DOHH2 (cell line): ENCODE results near the gene TEC.

ENCODE experiments used
- H3F3A ChIP-seq: fragments of 200-600 bp; sonication (generic), shearing (Covaris generic); 2 replicates; pipeline ENCODE4 v1.6.0; 2016; ENCODE audit warnings: antibody characterized with exemption, mild to moderate bottlenecking; ENCODE audit not compliant: control insufficient read depth, insufficient read depth
- H3K27ac ChIP-seq: fragments of 200-600 bp; sonication (generic); 2 replicates; pipeline ENCODE4 v1.5.1; 2014; ENCODE audit warnings: low read depth, mild to moderate bottlenecking, low read length, moderate library complexity
- H3K27me3 ChIP-seq: fragments of 200-600 bp; sonication (generic); 2 replicates; pipeline ENCODE4 v1.6.1; 2014; ENCODE audit warnings: mild to moderate bottlenecking, low read length, mixed read lengths; ENCODE audit not compliant: control insufficient read depth
- H3K36me3 ChIP-seq: fragments of 200-600 bp; sonication (generic); 2 replicates; pipeline ENCODE4 v1.6.1; 2014; ENCODE audit warnings: mild to moderate bottlenecking, low read length, moderate library complexity, mixed read lengths; ENCODE audit not compliant: control insufficient read depth
- H3K4me1 ChIP-seq: fragments of 200-600 bp; sonication (generic); 2 replicates; pipeline ENCODE4 v1.6.1; 2014; ENCODE audit warnings: mild to moderate bottlenecking, low read length, mixed read lengths; ENCODE audit not compliant: control insufficient read depth
- H3K4me2 ChIP-seq: fragments of 200-600 bp; sonication (generic); 2 replicates; pipeline ENCODE4 v1.6.0; 2014; ENCODE audit warnings: mild to moderate bottlenecking, low read length, moderate library complexity
- H3K4me3 ChIP-seq: fragments of 200-600 bp; sonication (generic); 2 replicates; pipeline ENCODE4 v1.5.1; 2014; ENCODE audit warnings: mild to moderate bottlenecking, low read length, mixed read lengths
- H3K79me2 ChIP-seq: fragments of 200-600 bp; sonication (generic); 2 replicates; pipeline ENCODE4 v1.6.1; 2014; ENCODE audit warnings: mild to moderate bottlenecking, low read length, mixed read lengths; ENCODE audit not compliant: control insufficient read depth
- H3K9me2 ChIP-seq: fragments of 200-600 bp; sonication (generic); replicated peaks from 2 replicates; pipeline ENCODE4 v1.6.1; 2014; ENCODE audit warnings: mild to moderate bottlenecking, low read length, mixed read lengths; ENCODE audit not compliant: control insufficient read depth
- H3K9me3 ChIP-seq: fragments of 200-600 bp; sonication (generic); 2 replicates; pipeline ENCODE4 v1.6.1; 2014; ENCODE audit warnings: antibody characterized with exemption, low read length, mixed read lengths; ENCODE audit not compliant: control insufficient read depth, insufficient read depth
- H4K20me1 ChIP-seq: fragments of 200-600 bp; sonication (generic); 2 replicates; pipeline ENCODE4 v1.6.0; 2014; ENCODE audit warnings: low read depth, mild to moderate bottlenecking, antibody characterized with exemption, low read length, moderate library complexity; ENCODE audit not compliant: control insufficient read depth, insufficient read depth
- EZH2phosphoT487 ChIP-seq: fragments of 200-600 bp; sonication (generic); IDR thresholded peaks from 2 replicates; pipeline ENCODE4 v1.6.1; 2017; ENCODE audit warnings: borderline replicate concordance, mild to moderate bottlenecking, antibody characterized with exemption, low read length, moderate library complexity, mixed read lengths
- TF ChIP-seq, protein P1 (sequence below): fragments of 200-600 bp; sonication (generic); IDR thresholded peaks from one replicate; pipeline ENCODE4 v1.5.1; 2014; ENCODE audit warnings: antibody characterized with exemption, mild to moderate bottlenecking, low read depth, low read length; ENCODE audit not compliant: poor library complexity, severe bottlenecking

Gene TEC

DNA sequence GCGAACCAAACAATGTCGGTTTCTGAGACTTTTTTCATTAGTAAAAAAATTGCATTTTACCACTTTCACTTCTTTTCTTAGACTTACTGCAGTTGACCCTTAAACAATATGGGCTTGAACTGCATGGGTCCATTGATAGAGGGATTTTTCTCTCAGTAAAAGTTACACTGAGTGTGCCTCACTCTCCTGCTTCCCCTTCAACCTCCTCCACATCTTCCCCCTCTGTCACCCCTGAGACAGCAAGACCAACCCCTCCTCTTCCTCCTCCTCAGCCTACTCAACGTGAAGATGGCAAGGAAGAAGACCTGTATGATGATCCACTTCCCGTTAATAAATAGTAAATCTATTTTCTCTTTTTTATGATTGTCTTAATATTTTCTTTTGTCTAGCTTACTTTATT is 43.4 kb downstream of the TEC start:
- 0 out of 2 replicates have a peak, but pooled peaks cover 5% of the 10 kb centered on the region for H3F3A ChIP-seq
- no peaks in the 10 kb centered on the region; the same call in 1 of the 2 replicates for H3K9me2 ChIP-seq
- H3K27me3 ChIP-seq = no peaks in the 10 kb centered on the region
- H3K4me3 ChIP-seq = peak overlapping the region; percentile 28; the same call in 1 of the 2 replicates
- H3K79me2 ChIP-seq = peaks cover 20% of the 10 kb centered on the region
- H3K4me1 ChIP-seq = peaks cover 33% of the 10 kb centered on the region
- H4K20me1 ChIP-seq = no peaks in the 10 kb centered on the region
- TF ChIP-seq, protein P1, sequence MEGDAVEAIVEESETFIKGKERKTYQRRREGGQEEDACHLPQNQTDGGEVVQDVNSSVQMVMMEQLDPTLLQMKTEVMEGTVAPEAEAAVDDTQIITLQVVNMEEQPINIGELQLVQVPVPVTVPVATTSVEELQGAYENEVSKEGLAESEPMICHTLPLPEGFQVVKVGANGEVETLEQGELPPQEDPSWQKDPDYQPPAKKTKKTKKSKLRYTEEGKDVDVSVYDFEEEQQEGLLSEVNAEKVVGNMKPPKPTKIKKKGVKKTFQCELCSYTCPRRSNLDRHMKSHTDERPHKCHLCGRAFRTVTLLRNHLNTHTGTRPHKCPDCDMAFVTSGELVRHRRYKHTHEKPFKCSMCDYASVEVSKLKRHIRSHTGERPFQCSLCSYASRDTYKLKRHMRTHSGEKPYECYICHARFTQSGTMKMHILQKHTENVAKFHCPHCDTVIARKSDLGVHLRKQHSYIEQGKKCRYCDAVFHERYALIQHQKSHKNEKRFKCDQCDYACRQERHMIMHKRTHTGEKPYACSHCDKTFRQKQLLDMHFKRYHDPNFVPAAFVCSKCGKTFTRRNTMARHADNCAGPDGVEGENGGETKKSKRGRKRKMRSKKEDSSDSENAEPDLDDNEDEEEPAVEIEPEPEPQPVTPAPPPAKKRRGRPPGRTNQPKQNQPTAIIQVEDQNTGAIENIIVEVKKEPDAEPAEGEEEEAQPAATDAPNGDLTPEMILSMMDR = no peak
- no peak for TF ChIP-seq EZH2phosphoT487
- peak overlapping the region; percentile 53 for H3K4me2 ChIP-seq
- H3K36me3 ChIP-seq = peaks cover 13% of the 10 kb centered on the region
- no peaks in the 10 kb centered on the region for H3K9me3 ChIP-seq
- H3K27ac ChIP-seq = no peak overlapping the region

DNA sequence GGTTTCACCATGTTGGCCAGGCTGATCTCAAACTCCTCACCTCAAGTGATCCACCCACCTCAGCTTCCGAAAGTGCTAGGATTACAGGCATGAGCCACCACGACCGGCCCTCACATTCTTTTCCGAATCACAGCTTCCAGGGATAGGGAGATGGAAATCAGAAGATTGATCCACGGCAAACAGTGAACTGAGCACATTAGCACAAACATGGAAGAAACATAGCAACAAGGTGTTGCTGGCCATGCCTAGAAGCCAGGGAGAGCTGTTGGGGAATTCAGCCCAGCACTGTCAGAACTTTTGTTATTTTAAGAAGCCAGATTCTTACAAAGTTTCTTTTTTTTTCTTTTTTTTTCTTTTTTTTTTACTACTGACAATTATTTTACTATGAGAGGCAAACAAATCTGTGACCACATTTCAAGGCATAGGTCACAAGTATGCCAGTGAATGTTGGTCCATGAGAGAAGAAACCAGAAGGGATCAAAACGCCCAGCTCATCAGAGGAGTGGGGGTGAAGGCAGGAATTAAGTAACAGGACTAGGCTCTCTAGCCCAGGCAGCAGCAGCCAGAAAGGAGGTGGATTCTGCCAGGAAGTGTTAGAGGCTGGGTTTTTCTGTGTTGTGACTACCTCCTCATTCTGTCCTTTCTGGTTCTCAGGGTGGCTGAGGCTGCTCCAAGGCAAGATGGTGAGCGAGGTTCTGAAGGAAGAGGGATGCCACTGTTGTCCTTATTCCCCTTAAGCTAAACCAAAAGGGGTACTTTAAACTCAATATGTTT is 44.1 kb downstream of the TEC start:
- Histone ChIP-seq H3K27ac (no peak overlapping the region), H3K4me3 (peak overlapping the region; percentile 28; the same call in 1 of the 2 replicates), H3K9me2 (no peaks in the 10 kb centered on the region; the same call in 1 of the 2 replicates), H3F3A (0 out of 2 replicates have a peak, but pooled peaks cover 5% of the 10 kb centered on the region), H3K27me3 (no peaks in the 10 kb centered on the region), H3K36me3 (peaks cover 13% of the 10 kb centered on the region), H3K79me2 (peaks cover 15% of the 10 kb centered on the region), H4K20me1 (no peaks in the 10 kb centered on the region), H3K9me3 (no peaks in the 10 kb centered on the region), H3K4me1 (peaks cover 33% of the 10 kb centered on the region), H3K4me2 (peak overlapping the region; percentile 53)
- TF ChIP-seq, protein P1 = no peak
- no peak for TF ChIP-seq EZH2phosphoT487

DNA sequence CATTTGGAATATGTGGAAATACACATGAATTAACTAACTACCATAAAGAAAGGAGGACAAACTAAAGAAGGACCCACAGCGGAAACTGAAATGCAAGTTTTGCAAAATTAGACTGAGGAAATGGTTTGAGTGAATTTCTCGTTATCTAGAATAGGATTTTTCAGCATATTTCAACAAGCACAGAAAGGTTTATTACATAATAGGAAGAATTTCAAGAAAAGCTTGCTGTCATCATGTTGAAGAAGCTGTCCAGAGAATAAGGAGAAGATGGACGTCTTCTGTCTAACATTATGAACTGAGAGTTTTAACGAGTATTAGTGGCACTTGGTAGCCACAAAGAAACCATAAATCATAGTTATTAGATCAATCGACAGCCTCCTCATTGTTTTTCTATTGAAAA is 45.0 kb downstream of the TEC start:
- H3K79me2 ChIP-seq = peaks cover 10% of the 10 kb centered on the region
- H3K27me3 ChIP-seq = no peaks in the 10 kb centered on the region
- TF ChIP-seq, protein P1 = no peak
- no peak for TF ChIP-seq EZH2phosphoT487
- H3K9me3 ChIP-seq = no peaks in the 10 kb centered on the region
- H4K20me1 ChIP-seq = no peaks in the 10 kb centered on the region
- peaks cover 33% of the 10 kb centered on the region for H3K4me1 ChIP-seq
- H3F3A ChIP-seq = 0 out of 2 replicates have a peak, but pooled peaks cover 5% of the 10 kb centered on the region
- H3K4me3 ChIP-seq = no peak overlapping the region
- peaks cover 13% of the 10 kb centered on the region for H3K36me3 ChIP-seq
- no peak overlapping the region; the same call in 1 of the 2 replicates for H3K4me2 ChIP-seq
- no peaks in the 10 kb centered on the region; the same call in 1 of the 2 replicates for H3K9me2 ChIP-seq
- H3K27ac ChIP-seq = no peak overlapping the region
